Hypothalamus (tissue), 51 donors: ENCODE data around the gene NOP56.
"Not testable (repeated sequence)": the region's sequence is repeated elsewhere in the genome, so short reads cannot be mapped to it uniquely, and the experiment has no call there.

ENCODE experiments used
- DNase-seq, 51 donors: peaks; one replicate each; lab custom pipeline; 2025; lab: John Stamatoyannopoulos, UW

Gene NOP56

DNA sequence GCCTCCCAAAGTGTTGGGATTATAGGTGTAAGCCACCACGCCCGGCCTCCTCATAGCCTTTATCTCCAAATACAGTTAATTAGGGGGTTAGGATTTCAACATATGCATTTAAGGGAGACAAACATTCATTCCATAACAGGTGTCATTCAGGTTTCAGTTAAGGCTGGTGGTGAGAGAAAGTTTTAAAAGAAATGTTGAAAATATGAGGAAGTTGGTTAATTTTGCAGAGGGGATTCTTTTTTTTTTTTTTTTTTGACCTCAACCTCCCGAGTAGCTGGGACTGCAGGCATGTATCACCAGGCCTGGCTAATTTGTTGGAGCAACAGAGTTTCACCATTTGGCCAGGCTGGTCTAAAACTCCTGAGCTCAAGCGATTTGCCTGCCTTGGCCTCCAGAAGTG, 27.6 kb downstream of the NOP56 start:
- DNase-seq = no peak

DNA sequence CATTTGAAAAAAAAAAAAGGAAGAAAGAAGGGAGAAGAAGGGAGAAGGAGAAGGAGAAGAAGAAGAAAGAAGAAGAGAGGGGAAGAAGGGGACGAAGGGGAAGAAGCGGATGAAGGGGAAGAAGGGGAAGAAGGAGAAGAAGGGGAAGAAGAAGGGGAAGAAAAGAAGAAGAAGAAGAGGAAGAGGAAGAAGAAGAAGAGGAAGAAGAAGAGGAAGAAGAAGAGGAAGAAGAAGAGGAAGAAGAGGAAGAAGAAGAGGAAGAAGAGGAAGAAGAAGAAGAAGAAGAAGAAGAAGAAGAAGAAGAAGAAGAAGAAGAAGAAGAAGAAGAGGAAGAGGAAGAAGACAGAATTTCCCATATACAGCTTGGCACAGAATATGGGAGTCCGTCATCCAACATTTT, 29.6 kb downstream of the NOP56 start:
- DNase-seq = not testable (repeated sequence)

DNA sequence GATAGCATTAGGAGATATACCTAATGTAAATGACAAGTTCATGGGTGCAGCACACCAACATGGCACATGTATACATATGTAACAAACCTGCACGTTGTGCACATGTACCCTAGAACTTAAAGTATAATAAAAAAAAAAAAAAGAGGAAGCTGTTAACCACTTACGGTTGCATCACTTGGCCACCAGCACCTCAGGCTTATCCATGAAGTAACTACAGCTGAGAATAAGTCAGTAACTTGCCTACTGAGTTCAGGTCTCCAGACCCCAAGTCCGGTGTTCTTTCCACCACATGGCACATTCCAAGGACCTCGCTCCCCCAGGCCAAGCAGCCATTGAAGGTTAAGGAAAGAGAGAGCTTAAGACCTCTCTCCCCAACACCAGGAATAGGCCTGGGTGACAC, 32.4 kb downstream of the NOP56 start:
- not testable (repeated sequence) for DNase-seq

DNA sequence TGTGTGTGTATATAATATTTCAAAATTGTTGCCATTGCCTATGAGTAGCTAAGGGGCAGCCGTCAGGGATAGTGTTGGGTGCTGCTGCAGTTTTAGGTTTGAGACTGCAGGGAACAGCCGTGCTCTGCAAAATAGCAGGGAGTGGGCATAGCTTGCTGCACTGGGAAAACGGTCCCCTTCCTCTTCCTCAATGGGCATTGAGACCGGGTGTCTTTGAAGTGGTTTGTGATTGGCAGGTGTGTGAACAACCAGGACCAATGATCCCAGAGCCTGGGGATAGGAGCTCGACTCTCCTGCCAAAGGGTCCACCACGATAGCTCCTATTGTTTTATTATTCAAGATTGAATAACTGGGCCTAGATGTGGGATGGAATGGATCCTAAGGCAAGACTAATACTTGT, 35.1 kb downstream of the NOP56 start:
- DNase-seq = no peak

DNA sequence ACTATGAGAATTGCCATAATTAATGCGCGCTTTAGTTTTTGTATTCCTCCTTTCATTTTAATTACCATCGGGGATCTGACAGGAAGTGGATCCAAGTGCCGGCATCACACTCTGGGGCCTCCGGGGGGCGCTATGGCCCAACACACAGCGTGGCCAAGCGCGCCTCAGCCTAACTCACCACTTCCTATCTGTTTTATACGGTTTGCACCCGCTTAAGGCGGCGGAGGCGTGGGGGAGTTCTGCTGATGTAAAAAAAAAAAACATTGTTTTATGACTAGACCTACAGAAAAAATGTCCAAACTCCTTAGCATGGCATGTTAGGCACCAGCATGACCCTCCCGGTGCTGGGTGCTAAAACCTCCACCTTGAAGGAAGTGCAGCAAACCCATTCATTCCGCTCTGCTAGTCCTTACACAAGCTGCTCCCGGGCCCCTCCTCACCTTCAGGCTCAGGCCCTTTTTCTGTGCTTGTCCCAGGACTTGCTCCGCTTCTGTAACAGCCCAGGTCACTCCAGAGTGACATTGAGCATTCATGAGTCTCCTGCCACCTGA, 35.7 kb downstream of the NOP56 start:
- peak in 27 of 51 donors; percentile 7 to 71 (median 34) for DNase-seq

DNA sequence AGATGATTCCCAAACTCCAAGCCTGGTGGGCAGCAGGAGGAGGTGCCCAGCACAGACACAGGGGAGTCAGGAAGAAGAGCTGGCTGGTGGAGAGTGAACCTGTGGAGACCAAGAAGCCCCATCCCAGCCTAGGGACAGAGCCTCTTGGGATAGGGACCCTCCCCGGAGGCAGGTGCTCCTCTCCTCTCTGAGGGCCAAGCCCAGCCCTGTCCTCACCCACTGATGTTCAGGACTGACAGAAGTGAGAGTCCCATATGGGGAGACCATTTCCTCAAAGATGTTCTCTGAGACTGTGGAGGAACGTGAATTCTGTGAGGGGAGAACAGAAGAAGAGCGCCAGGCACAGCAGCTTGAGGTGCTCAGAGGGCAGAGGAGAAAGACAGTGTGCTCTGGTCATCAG, 37.8 kb downstream of the NOP56 start:
- DNase-seq = no peak

DNA sequence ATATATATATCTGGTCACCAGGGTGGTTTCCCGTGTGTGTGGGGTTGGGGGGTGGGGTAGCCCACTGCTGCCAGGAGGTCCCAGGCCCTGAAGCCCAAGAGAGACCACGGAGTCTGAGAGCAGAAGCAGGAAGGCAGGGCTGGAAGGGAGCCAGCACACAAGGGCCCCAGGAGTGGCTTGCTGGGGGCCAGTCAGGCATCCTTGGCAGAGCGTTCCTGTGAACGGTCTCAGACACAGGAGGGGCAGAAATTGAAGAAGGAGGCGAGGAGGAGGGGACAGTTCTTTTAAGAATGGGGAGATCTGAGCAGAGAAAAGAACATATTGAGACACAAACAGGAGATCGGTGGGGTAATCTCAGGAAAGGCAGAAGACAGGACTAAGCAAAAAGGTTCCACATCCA, 38.3 kb downstream of the NOP56 start:
- no peak for DNase-seq

DNA sequence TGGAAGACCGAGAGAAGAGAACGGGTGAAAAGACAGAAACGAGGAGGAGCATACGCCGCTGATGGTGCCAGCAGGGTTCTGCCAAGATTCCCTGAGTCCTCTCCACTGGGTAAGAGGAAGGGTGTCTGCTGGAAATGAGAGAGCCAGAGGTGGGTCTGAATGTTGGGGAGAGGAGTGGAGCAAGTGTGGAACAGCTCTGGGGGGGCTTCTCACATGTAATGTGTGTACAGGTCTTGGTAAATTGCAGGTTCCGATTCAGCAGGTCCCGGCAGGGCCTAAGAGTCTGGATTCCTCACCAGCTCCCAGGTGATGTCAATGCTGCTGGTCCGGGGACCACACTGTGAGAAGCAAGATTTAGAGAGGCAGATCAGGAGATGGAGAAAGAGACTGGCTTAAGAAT, 38.7 kb downstream of the NOP56 start:
- DNase-seq = no peak

DNA sequence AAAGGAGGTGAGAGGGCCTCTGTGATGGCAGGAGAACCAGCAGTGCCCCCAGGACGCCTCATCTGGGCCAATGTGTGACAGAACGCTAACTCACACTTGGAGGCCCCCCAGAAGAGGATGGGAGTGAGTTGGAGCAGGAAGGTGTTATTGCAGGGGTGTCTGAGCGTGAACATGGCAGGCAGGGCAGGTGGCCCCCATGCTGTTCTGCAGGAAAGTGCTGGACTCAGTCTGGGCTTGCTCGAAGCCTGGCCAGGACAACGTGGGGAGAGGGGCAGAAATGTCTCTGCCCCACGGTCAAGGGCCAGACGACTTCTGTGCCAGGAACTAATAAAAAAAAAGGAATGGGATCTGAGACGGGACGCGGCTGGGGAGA, 39.2 kb downstream of the NOP56 start:
- no peak for DNase-seq

DNA sequence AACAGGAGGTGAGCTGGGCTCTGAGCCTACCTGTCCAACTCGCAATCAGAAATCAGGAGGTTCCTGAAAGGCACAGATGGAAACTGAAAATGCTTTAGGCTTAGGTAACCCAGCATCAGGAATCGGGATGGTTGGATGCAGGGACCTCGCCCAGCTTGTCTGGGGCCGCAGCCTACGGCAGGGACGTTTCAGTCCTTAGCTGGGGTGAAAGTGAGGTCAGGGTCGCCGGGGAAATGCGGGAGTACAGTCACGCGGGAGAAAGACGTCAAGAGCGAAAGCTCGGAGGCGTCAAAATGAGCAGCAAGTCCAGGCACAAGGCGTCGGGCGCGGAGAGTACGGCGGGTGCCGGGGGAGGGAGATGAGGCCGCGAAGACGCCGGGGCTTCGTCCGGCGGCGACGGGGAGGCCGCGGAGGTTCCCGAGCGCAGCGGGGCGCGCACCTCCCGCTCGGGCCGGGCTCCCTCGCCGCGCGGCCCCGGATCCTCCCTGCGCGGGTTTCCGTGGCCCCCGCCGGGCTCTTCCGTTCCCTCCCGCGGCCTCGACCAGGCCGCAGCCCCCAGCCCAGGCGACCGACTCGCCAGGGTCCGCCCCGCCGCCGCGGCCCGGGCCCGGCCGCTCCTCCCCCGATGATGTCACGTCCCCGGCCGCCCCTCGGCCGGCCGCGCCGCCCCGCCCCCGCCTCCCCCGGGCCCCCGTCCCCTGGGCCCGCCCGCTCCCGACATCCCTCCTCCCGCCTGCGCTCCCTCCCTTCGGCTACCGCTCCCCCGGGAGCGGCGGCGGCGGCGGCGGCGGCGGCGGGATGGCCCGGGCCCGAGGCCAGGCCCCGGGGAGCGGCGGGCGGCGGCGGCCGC, 39.8 kb downstream of the NOP56 start, which contains the start of gene EBF4:
Gene EBF4, plus strand, starts transcription at position 745 of the 850 bp plus-strand sequence. CDS start 866 bp downstream, outside the sequence.
- DNase-seq = peak in 39 of 51 donors; percentile 8 to 73 (median 33)

DNA sequence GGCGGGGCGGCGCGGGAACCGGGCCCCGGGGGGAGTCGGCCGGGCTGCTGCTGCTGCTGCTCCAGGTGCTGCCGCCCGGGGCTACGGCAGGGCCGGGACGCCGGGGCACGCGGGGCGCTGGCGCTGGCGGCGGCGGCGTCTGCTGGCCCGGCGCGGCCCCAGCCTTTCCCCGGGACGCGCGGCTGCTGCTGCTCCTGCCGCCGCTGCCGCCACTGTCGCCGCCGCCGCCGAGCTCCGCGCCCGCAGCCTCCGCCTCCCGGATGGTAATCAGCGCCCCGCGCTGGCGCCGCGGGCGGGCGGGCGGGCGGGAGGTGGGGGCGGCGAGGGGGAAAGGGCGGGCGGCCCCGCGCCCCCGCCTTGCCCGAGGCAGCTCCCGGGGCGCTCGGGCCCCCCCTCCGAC, 40.5 kb downstream of the NOP56 start:
- DNase-seq = no peak

DNA sequence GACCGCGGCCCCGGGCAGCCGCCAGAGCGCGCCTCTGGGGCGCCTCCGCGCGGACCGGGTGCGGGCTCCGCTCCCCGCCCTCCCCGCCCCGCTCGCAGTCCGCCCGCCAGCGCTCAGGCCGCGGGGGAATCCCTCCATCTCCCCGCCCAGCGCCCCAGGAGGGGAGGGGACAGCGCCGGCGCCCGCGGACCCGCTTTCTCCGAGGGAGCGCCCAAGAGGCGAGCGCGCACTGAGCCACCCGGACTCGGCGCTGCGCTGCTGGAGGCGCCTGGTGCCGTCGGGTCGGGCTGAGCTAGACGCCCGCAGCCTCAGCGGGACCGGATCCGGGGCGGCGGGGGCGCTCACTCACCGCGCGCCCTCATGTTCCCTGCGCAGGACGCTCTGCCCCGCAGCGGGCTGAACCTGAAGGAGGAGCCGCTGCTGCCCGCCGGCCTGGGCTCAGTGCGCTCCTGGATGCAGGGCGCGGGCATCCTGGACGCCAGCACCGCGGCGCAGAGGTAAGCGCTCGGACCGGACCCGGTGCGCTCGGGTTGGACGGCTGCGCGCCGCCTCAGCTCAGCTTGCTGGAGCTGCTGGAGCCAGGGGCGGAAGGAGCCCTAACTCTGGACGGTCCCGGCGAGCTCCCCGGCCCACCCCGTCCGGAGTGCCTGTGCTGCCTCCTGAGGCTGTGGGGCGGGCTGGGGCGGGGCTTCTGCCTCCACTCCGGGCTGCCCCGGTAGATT, 41.0 kb downstream of the NOP56 start:
- peak in 27 of 51 donors; percentile 11 to 69 (median 29) for DNase-seq

DNA sequence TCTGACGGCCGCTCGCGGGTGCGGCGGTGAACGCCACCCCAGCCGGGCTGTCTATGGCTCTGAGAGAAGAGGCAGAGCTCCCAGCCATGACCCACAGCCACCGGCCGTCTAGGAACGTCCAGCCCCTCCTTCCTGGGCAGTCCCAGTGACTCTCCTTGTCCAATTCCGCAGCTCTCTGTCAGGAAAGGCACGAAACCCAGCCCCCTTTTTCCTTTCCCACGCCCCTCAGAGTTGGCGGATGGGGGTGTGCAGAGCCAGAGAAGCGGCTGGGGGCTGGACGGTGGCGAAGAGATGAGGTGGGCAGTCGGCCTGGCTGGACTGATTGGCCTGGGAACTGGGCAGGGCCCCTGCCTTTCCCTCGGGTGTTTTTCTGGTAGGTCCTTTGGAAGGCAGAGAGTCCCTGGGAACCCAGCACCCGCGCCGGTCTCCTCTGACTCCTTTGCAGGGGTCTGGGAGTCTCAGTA, 41.6 kb downstream of the NOP56 start:
- DNase-seq = no peak

DNA sequence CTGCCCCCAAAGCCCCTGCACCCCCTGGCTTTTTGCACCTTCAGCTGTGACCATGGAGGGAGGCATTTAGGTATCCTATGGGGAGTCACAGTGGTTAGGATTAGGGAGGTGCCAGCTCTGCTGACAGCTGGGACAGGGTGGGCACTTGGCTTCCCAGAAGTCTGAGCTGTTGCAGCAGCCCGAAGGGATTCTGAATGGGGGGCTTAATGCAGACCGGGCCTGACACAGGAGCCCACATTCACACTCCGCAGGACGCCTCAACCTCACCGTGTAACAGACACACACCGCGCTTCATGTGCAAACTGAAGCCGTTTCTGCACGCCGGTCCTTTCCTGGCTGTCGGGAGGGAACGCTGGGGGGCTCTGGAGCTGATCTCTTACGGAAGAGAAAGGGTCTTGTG, 42.1 kb downstream of the NOP56 start:
- DNase-seq = no peak

DNA sequence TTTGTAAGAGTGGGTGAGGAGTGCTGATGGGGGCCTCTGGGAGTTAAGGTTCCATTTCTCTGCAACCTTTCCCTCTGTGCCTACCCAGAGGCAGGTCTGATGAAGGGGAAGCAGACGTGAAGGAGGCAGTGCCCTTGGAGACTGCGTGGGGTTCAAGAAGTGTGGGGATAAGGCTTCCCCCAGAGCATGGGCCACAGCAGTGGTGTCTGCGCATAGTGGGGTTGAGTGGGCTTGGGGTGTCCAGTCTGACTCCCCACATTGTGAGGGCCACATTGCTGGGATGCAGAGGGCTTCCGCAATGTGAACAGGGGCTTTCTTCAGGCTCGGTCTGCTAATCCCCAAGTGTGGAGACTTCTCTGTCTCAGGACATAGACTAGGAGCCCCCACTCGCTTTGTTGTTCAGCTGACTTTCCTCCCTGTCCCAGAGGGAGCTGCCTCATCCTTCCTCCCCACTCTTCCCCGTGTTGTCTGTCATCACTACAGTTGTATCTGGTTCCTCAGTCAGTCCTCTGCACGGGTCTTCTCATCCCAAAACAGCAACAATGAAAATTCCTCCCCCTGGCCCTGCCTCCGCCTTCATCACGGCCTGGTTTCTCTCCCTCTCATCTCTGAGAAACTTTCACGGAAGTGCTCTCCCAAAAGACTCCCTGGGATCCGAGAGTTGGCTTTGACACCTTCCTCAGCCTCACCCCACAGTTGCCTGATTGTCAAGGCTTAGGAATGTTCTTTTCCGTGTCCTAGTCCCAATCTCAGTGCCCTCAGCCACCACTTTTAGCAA, 43.0 kb downstream of the NOP56 start:
- no peak for DNase-seq

DNA sequence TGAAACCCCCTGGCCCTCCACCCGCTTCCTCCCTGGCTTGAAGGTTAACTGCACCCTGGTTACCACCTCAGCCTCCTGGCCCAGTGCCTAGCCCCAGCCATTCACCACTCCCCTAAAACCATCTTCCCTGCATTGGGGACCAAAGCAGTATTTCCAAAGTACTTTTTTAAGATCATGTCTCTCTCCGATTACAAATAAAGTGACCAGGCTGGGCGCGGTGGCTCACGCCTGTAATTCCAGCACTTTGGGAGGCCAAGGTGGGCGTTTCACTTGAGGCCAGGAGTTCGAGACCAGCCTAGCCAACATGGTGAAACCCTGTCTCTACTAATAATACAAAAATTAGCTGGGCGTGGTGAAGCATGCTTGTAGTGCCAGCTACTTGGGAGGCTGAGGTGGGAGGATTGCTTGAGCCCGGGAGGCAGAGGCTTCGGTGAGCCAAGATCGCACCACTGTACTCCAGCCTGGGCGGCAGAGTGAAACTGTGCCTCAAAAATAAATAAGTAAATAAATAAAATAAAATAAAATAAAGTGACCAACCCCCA, 43.6 kb downstream of the NOP56 start:
- DNase-seq = not testable (repeated sequence)

DNA sequence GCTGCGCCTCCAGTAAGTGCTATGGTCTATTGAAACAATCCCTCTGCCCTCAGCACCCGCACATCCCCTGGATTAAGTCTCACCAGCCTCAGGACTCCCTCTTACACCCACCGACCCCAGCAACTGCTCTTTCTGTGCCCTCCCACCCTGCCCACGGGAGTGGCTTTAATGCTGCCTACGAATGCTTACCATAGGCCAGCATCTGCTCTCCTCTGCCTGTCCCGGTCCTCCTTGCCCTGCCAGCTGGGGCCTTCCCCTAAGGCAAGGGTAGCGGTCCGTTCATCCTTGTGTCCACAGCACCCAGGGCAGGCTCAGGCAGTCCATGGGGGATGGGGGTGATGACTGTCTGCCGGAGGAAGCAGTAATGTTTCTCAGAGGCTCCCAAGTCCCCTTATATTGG, 44.2 kb downstream of the NOP56 start:
- no peak for DNase-seq

DNA sequence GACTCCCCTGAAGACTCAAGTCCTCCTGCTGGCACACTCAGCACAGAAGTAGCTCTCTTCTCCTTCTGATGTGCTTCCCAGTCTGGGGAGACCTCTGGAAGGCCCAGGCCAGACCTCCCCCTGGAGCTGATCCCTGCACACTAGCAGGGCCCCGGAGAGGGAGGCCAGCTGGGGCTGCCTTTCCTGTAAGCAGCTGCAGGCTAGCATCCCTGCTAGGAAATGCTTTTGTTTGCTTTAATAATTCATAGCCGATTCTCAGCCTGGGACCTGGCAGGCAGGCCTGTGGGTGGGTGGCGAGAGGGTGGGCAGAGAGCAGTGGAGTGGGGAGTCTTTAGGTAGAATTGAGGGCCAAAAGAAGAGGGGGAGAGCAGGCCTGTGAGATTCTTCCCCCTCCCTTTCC, 45.3 kb downstream of the NOP56 start:
- DNase-seq = no peak

DNA sequence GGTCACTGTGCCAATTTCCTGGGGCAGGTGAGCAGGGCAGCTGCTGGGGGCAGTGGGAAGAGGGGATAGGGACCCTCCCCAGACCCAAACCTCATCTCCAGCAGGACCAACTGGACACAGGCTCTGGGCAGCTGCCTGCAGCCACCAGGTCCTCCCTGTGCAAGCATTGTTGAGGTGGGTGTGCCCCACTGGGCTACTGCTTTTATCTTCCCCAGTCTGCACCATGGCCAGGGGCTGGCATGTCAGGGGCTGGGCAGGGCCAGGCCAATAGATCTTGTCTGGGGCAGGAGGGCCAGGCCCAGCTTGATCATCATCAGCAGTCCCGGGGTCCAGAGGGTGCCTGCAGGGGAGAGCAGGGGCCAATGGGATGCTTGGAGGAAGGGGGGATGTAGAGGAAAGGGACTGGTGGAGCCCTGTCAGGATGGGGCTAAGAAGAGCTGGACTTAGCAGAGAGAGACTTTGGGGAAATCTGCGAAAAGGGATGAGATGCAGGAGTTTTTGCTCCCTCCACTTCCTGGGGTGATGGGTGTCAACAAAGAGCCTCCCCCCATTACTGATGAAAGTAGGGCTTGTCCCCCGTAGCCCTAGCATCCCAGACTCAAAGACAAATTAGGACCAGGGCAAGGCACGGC, 45.9 kb downstream of the NOP56 start:
- no peak for DNase-seq

DNA sequence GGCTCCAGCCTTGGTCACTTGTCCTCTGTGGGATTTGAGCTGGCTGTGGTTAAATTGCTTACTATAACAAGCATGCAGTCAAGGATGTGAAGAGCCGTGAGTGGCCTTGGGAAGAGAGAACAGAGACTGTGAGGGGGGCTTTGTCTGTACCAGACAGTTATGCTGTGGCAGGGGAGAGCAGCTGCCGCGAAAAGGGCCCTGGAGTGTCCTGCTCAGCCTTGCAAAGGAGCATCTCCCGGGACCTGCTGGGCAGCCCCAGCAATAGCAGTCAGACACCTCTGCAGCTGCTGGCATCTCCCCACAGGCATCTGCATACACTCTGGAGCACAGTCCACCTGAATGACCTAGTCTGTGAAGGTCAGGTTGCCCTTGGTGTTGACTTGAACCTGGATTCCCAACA, 46.5 kb downstream of the NOP56 start:
- DNase-seq = no peak
